OCI-LY7 (cell line): ENCODE data around the gene M1AP. TPM values are rescaled to one million over a fixed set of nuclear protein-coding genes. Genes with fewer than 3 reads are reported as not detected.

Experiments
- BruUV-seq: library from RNA; stranded (reverse); fragments of 400-500 nt; replicated peaks from 2 replicates; lab custom pipeline; 2021; lab: Mats Ljungman, UMichigan
- CTCF ChIA-PET: fragments of 300-600 bp; sonication (Branson Sonifier 250); formaldehyde crosslinking; loops from one replicate; lab custom pipeline; 2022; ENCODE audit warnings: antibody characterized with exemption; ENCODE audit not compliant: unreplicated experiment; lab: Charles Lee
- POLR2A ChIA-PET: fragments of 300-600 bp; sonication (Branson Sonifier 250); formaldehyde crosslinking; loops from one replicate; lab custom pipeline; 2022; ENCODE audit warnings: antibody characterized with exemption; lab: Charles Lee
- DNase-seq: peaks from one replicate; pipeline ENCODE4 v3.0.0-alpha.2; 2015; ENCODE audit warnings: low spot score
- H2AFZ ChIP-seq: fragments of 200-600 bp; sonication (generic), shearing (Covaris generic); 2 replicates; pipeline ENCODE4 v1.6.1; 2014; ENCODE audit warnings: mild to moderate bottlenecking, antibody characterized with exemption, low read length, moderate library complexity
- H3K27ac ChIP-seq: fragments of 200-600 bp; sonication (generic); 2 replicates; pipeline ENCODE4 v1.5.1; 2014; ENCODE audit warnings: mixed run types, low read depth, mild to moderate bottlenecking, moderate library complexity, low read length, inconsistent platforms; ENCODE audit not compliant: poor library complexity, severe bottlenecking
- H3K36me3 ChIP-seq: fragments of 200-600 bp; sonication (generic); 2 replicates; pipeline ENCODE4 v1.6.1; 2014; ENCODE audit warnings: mild to moderate bottlenecking, antibody characterized with exemption, low read length, moderate library complexity, mixed read lengths; ENCODE audit not compliant: insufficient read depth
- H3K4me1 ChIP-seq: fragments of 200-600 bp; sonication (generic); 2 replicates; pipeline ENCODE4 v1.5.1; 2014; ENCODE audit warnings: mild to moderate bottlenecking, low read length; ENCODE audit not compliant: insufficient read depth, poor library complexity, severe bottlenecking
- H3K4me2 ChIP-seq: fragments of 200-600 bp; sonication (generic); 2 replicates; pipeline ENCODE4 v1.6.1; 2014; ENCODE audit warnings: mild to moderate bottlenecking, low read length
- H3K4me3 ChIP-seq: fragments of 200-600 bp; sonication (generic); 2 replicates; pipeline ENCODE4 v1.5.1; 2014; ENCODE audit warnings: mild to moderate bottlenecking, low read depth, low read length; ENCODE audit not compliant: poor library complexity, severe bottlenecking
- H3K79me2 ChIP-seq: fragments of 200-600 bp; sonication (generic); 2 replicates; pipeline ENCODE4 v1.6.1; 2016; ENCODE audit warnings: low read depth, mild to moderate bottlenecking, low read length, moderate library complexity, mixed read lengths; ENCODE audit not compliant: insufficient read depth
- H3K9me2 ChIP-seq: fragments of 200-600 bp; sonication (generic); 2 replicates; pipeline ENCODE4 v1.6.1; 2016; ENCODE audit warnings: mild to moderate bottlenecking, low read length, mixed read lengths; ENCODE audit not compliant: insufficient read depth
- H3K9me3 ChIP-seq: fragments of 200-600 bp; sonication (generic); 2 replicates; pipeline ENCODE4 v1.6.1; 2014; ENCODE audit warnings: mild to moderate bottlenecking, mixed run types, low read length, mixed read lengths
- H4K20me1 ChIP-seq: fragments of 200-600 bp; sonication (generic); 2 replicates; pipeline ENCODE4 v1.6.1; 2014; ENCODE audit warnings: mild to moderate bottlenecking, antibody characterized with exemption, low read length, moderate library complexity, mixed read lengths; ENCODE audit not compliant: insufficient read depth
- EZH2phosphoT487 ChIP-seq: fragments of 200-600 bp; sonication (generic); IDR thresholded peaks from 2 replicates; pipeline ENCODE4 v1.6.1; 2018; ENCODE audit warnings: low read depth, borderline replicate concordance, mild to moderate bottlenecking, mixed run types, antibody characterized with exemption, low read length, moderate library complexity, mixed read lengths
- intact Hi-C: fragments of 100-400 bp; cut with micrococcal nuclease; formaldehyde crosslinking; loops from one replicate; pipeline ENCODE4 v1.10.0; 2022; ENCODE audit not compliant: unreplicated experiment
- total RNA-seq, 2 experiments: library from RNA; depleted of rRNA in 1 of 2; stranded (reverse); fragments of >200 nt in 1 of 2; shearing (Covaris generic) in 1 of 2; gene quantifications; 2 replicates each; pipeline ENCODE4 v1.2.3, GENCODE V29; 2014 to 2022
- TF ChIP-seq, protein P1 (sequence below): fragments of 200-600 bp; sonication (generic); conservative IDR thresholded peaks from 2 replicates; pipeline ENCODE4 v1.5.1; 2014; ENCODE audit warnings: mild to moderate bottlenecking, antibody characterized with exemption, low read length, moderate library complexity, mixed read lengths

Gene M1AP
- total RNA-seq, 2 experiments from 2014 or later = not detected

DNA sequence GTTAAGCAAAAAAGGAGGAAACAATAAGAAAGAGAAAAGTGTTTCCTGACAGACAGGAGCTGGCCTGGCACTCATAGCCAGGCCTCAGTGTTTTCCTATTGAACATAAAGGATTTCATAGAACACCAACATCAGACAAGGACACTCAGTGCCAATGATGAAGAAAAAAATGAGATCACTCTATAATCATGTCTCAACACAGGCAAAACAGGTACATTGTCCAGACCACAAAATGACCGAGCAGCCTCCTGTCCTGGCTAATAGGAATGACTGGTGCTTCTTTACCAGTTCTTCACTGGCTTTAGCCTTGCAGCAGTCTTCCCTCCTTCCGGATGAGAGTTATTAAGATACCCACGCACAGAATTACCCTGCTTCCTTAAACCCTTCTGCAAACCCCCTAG is 41.5 kb upstream of the M1AP start:
- no peak overlapping the region for H3K4me3 ChIP-seq
- H3K79me2 ChIP-seq = no peaks in the 10 kb centered on the region
- H3K9me3 ChIP-seq = no peaks in the 10 kb centered on the region
- no peaks in the 10 kb centered on the region for H4K20me1 ChIP-seq
- no peak for DNase-seq
- ChIA-PET POLR2A (interaction anchor here (0.7 kb wide), 1 partner anchor 193 kb away, joined by 3 read pairs; no protein-coding TSS in a partner anchor), CTCF (no interaction called here)
- intact Hi-C loops = loop anchor here (1.0 kb wide), 1 partner anchor 187 kb away; no protein-coding TSS in a partner anchor
- H3K4me2 ChIP-seq = no peak overlapping the region
- TF ChIP-seq EZH2phosphoT487 = no peak
- TF ChIP-seq, protein P1, sequence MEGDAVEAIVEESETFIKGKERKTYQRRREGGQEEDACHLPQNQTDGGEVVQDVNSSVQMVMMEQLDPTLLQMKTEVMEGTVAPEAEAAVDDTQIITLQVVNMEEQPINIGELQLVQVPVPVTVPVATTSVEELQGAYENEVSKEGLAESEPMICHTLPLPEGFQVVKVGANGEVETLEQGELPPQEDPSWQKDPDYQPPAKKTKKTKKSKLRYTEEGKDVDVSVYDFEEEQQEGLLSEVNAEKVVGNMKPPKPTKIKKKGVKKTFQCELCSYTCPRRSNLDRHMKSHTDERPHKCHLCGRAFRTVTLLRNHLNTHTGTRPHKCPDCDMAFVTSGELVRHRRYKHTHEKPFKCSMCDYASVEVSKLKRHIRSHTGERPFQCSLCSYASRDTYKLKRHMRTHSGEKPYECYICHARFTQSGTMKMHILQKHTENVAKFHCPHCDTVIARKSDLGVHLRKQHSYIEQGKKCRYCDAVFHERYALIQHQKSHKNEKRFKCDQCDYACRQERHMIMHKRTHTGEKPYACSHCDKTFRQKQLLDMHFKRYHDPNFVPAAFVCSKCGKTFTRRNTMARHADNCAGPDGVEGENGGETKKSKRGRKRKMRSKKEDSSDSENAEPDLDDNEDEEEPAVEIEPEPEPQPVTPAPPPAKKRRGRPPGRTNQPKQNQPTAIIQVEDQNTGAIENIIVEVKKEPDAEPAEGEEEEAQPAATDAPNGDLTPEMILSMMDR = no peak
- H3K27ac ChIP-seq = no peak overlapping the region
- BruUV-seq = no TSS peak
- no peaks in the 10 kb centered on the region for H3K4me1 ChIP-seq
- no peaks in the 10 kb centered on the region for H3K36me3 ChIP-seq
- no peaks in the 10 kb centered on the region for H3K9me2 ChIP-seq
- H2AFZ ChIP-seq = no peak overlapping the region

DNA sequence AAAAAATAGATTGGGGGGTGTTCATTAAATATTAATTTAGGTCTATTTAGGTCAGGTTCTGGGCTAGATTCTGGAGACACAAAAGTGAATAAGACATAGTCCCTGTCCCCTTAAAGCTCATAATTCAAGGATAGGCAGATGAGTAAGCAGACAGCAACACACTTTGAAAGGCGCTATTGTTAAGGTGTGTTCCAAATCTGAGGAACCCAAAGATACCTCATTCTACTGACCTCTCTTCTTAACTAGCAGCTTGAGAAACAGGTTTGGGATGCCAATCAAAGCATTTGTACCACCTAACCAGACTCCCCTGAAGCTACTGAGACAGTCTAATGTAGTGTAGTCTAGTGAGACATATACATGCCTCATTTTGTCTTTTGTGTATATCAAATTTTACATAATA is 40.8 kb upstream of the M1AP start:
- Histone ChIP-seq H4K20me1 (no peaks in the 10 kb centered on the region), H2AFZ (no peak overlapping the region), H3K4me1 (no peaks in the 10 kb centered on the region), H3K9me3 (no peaks in the 10 kb centered on the region), H3K79me2 (no peaks in the 10 kb centered on the region), H3K4me2 (no peak overlapping the region), H3K9me2 (no peaks in the 10 kb centered on the region), H3K4me3 (no peak overlapping the region), H3K27ac (no peak overlapping the region), H3K36me3 (no peaks in the 10 kb centered on the region)
- TF ChIP-seq, protein P1 = no peak
- BruUV-seq = no TSS peak
- DNase-seq = no peak
- ChIA-PET POLR2A (interaction anchor here (0.9 kb wide), 1 partner anchor 12 kb away, joined by 3 read pairs; no protein-coding TSS in a partner anchor), CTCF (no interaction called here)
- intact Hi-C loops = no loop called here

DNA sequence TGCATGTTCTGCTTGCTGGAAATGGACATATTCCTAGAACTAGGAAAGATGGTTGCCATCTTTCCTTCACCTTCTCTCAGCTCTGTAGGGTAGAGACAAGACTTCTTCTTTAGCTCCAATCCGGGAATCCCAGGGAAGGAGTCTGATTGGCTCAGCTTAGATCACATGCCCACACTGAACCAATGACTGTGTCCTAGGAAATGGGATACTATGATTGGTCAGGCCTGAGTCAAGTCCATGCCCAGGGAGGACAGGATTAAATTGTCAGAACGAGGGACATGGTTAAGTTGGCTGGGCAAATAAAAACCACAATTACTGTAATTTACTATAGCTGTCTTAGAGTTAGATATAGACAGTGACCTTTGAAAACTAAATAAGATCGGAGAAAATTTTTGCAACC is 37.3 kb upstream of the M1AP start:
- CTCF ChIA-PET = no interaction called here
- Histone ChIP-seq H2AFZ (no peak overlapping the region), H3K9me2 (no peaks in the 10 kb centered on the region), H3K27ac (no peak overlapping the region), H3K9me3 (no peaks in the 10 kb centered on the region), H3K4me3 (no peak overlapping the region), H3K36me3 (no peaks in the 10 kb centered on the region), H4K20me1 (no peaks in the 10 kb centered on the region), H3K79me2 (no peaks in the 10 kb centered on the region), H3K4me2 (no peak overlapping the region), H3K4me1 (no peaks in the 10 kb centered on the region)
- no TSS peak for BruUV-seq
- no peak for DNase-seq
- POLR2A ChIA-PET = no interaction called here
- intact Hi-C loops = no loop called here
- TF ChIP-seq EZH2phosphoT487 = no peak
- TF ChIP-seq, protein P1 = no peak
